ENCODE data around the gene TRIP13.

TRIP13 gene

DNA sequence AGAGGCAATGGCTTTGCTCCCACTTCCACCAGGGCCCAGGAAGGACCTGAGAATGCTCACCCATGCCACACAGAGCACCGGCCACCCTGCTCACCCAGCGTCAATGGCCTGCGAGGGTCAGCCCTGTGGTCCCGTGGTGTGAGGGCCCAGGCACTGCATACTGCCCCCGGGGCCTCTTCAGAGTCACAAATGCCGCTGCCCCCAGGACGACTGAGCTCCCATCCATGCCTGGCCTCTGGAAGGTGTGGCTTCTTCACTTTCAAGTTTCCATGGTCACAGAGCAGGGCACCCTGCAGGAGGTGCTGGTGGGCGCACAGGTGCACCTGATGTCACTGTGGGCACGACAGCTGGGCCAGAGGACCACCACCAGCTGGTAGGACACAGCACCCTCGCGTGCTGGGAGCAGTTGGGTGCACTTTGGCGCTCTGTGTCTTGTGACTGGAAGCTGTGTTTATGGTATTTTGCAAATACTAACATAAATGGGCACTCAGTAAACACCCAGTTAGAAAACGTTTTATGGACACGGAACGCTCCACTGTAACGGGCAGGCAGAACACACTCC lies 29.4 kb upstream of the TRIP13 start:
- no peak for ATAC-seq
- TF ChIP-seq OSR1 (CRISPR knock-in tag; IDR thresholded peaks at IDR 0.05) = no peak
- TF ChIP-seq, protein P1, sequence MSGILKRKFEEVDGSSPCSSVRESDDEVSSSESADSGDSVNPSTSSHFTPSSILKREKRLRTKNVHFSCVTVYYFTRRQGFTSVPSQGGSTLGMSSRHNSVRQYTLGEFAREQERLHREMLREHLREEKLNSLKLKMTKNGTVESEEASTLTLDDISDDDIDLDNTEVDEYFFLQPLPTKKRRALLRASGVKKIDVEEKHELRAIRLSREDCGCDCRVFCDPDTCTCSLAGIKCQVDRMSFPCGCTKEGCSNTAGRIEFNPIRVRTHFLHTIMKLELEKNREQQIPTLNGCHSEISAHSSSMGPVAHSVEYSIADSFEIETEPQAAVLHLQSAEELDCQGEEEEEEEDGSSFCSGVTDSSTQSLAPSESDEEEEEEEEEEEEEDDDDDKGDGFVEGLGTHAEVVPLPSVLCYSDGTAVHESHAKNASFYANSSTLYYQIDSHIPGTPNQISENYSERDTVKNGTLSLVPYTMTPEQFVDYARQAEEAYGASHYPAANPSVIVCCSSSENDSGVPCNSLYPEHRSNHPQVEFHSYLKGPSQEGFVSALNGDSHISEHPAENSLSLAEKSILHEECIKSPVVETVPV (CRISPR knock-in tag; IDR thresholded peaks at IDR 0.05) = no peak
- no peak for TF ChIP-seq ZNF70 (CRISPR knock-in tag; IDR thresholded peaks at IDR 0.05)
- no peak for TF ChIP-seq POU6F1 (CRISPR knock-in tag; IDR thresholded peaks at IDR 0.05; ENCODE audit: borderline replicate concordance, low read depth)
- no peak for TF ChIP-seq ESRRG (CRISPR knock-in tag; IDR thresholded peaks at IDR 0.05)
- no peak for TF ChIP-seq CSDC2 (CRISPR knock-in tag; IDR thresholded peaks at IDR 0.05)
- TF ChIP-seq TCF4 (CRISPR knock-in tag; IDR thresholded peaks at IDR 0.05; ENCODE audit: borderline replicate concordance) = no peak
- no peak for TF ChIP-seq BACH2 (CRISPR knock-in tag; IDR thresholded peaks at IDR 0.05; ENCODE audit: borderline replicate concordance)
- no peak for TF ChIP-seq PATZ1 (CRISPR knock-in tag; IDR thresholded peaks at IDR 0.05; ENCODE audit: borderline replicate concordance)
- no peak for TF ChIP-seq RARB (CRISPR knock-in tag; IDR thresholded peaks at IDR 0.05)
- TF ChIP-seq PPARA (CRISPR knock-in tag; IDR thresholded peaks at IDR 0.05; ENCODE audit: borderline replicate concordance) = no peak
- TF ChIP-seq, protein P2, sequence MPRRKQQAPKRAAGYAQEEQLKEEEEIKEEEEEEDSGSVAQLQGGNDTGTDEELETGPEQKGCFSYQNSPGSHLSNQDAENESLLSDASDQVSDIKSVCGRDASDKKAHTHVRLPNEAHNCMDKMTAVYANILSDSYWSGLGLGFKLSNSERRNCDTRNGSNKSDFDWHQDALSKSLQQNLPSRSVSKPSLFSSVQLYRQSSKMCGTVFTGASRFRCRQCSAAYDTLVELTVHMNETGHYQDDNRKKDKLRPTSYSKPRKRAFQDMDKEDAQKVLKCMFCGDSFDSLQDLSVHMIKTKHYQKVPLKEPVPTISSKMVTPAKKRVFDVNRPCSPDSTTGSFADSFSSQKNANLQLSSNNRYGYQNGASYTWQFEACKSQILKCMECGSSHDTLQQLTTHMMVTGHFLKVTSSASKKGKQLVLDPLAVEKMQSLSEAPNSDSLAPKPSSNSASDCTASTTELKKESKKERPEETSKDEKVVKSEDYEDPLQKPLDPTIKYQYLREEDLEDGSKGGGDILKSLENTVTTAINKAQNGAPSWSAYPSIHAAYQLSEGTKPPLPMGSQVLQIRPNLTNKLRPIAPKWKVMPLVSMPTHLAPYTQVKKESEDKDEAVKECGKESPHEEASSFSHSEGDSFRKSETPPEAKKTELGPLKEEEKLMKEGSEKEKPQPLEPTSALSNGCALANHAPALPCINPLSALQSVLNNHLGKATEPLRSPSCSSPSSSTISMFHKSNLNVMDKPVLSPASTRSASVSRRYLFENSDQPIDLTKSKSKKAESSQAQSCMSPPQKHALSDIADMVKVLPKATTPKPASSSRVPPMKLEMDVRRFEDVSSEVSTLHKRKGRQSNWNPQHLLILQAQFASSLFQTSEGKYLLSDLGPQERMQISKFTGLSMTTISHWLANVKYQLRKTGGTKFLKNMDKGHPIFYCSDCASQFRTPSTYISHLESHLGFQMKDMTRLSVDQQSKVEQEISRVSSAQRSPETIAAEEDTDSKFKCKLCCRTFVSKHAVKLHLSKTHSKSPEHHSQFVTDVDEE (CRISPR knock-in tag; IDR thresholded peaks at IDR 0.05) = no peak
- no peak for TF ChIP-seq GLIS3 (CRISPR knock-in tag; IDR thresholded peaks at IDR 0.05)

DNA sequence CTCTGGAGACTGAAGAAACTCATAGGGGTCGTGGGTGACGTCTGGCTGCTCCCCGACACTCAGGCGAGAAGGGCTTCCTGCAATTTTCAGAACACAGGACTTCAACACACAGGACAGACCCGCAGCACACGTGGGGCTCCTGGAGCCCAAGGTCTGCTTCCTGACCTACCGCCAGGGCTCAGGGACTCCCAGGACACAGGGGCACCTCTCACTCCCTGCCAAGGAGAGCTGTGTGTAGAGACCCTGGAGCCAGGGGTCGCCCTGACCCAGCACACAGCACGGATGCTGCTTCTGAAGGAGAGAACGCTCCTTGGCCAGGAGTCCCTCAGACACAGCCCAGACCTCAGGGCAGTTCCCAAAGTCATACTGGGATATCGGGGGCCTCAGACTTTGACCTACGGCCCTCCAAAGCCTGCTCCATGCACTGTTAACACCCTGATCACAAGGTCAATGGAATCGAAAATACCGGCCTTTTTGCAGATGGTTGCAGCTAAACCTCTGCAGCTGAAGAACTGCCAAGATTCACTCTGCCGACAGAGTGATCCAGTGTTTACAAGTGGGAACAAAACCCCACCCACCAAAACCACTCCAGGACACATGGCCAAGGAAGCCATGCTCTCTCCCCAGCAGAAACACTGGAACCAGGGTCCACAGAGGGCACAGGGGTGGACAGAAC lies 28.1 kb upstream of the TRIP13 start:
- ATAC-seq = no peak
- no peak for TF ChIP-seq POU6F1 (CRISPR knock-in tag; IDR thresholded peaks at IDR 0.05; ENCODE audit: borderline replicate concordance, low read depth)
- no peak for TF ChIP-seq ZFP30 (CRISPR knock-in tag; IDR thresholded peaks at IDR 0.05)
- no peak for TF ChIP-seq PPARA (CRISPR knock-in tag; IDR thresholded peaks at IDR 0.05; ENCODE audit: borderline replicate concordance)
- TF ChIP-seq ARNTL (CRISPR knock-in tag; IDR thresholded peaks at IDR 0.05; ENCODE audit: borderline replicate concordance, low read depth) = no peak
- TF ChIP-seq SNAI2 (CRISPR knock-in tag; IDR thresholded peaks at IDR 0.05) = no peak
- TF ChIP-seq, protein P3, sequence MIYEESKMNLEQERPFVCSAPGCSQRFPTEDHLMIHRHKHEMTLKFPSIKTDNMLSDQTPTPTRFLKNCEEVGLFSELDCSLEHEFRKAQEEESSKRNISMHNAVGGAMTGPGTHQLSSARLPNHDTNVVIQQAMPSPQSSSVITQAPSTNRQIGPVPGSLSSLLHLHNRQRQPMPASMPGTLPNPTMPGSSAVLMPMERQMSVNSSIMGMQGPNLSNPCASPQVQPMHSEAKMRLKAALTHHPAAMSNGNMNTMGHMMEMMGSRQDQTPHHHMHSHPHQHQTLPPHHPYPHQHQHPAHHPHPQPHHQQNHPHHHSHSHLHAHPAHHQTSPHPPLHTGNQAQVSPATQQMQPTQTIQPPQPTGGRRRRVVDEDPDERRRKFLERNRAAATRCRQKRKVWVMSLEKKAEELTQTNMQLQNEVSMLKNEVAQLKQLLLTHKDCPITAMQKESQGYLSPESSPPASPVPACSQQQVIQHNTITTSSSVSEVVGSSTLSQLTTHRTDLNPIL (CRISPR knock-in tag; IDR thresholded peaks at IDR 0.05; ENCODE audit: low read depth) = no peak
- TF ChIP-seq, protein P1 (CRISPR knock-in tag; IDR thresholded peaks at IDR 0.05) = no peak
- no peak for TF ChIP-seq BACH2 (CRISPR knock-in tag; IDR thresholded peaks at IDR 0.05; ENCODE audit: borderline replicate concordance)
- no peak for TF ChIP-seq ESRRG (CRISPR knock-in tag; IDR thresholded peaks at IDR 0.05)
- TF ChIP-seq TCF4 (CRISPR knock-in tag; IDR thresholded peaks at IDR 0.05; ENCODE audit: borderline replicate concordance) = no peak
- TF ChIP-seq ZNF8 (CRISPR knock-in tag; IDR thresholded peaks at IDR 0.05) = no peak
- no peak for TF ChIP-seq GLIS3 (CRISPR knock-in tag; IDR thresholded peaks at IDR 0.05)
- no peak for TF ChIP-seq CSDC2 (CRISPR knock-in tag; IDR thresholded peaks at IDR 0.05)
- no peak for TF ChIP-seq ZNF70 (CRISPR knock-in tag; IDR thresholded peaks at IDR 0.05)
- TF ChIP-seq ZC3H10 (CRISPR knock-in tag; IDR thresholded peaks at IDR 0.05) = no peak
- no peak for TF ChIP-seq RARB (CRISPR knock-in tag; IDR thresholded peaks at IDR 0.05)
- TF ChIP-seq, protein P2 (CRISPR knock-in tag; IDR thresholded peaks at IDR 0.05) = no peak
- TF ChIP-seq ISL1 (CRISPR knock-in tag; IDR thresholded peaks at IDR 0.05) = no peak
- no peak for TF ChIP-seq ZNF565 (CRISPR knock-in tag; conservative IDR thresholded peaks at IDR 0.05; ENCODE audit: low read depth)
